ENCODE results near the gene FOXK1.

Gene FOXK1

GRCh38 chr7:4766666-4767519 lies 84.8 kb downstream of the FOXK1 start:
- DNase-seq: no peak

GRCh38 chr7:4768597-4769569 lies 86.8 kb downstream of the FOXK1 start:
- no peak for DNase-seq

GRCh38 chr7:4769761-4770160 lies 87.7 kb downstream of the FOXK1 start:
- no peak for DNase-seq

GRCh38 chr7:4770886-4771285 lies 88.8 kb downstream of the FOXK1 start:
- DNase-seq: no peak

GRCh38 chr7:4771737-4772136 lies 89.6 kb downstream of the FOXK1 start:
- DNase-seq: no peak

GRCh38 chr7:4772306-4772705 lies 90.2 kb downstream of the FOXK1 start:
- DNase-seq: no peak

GRCh38 chr7:4774007-4774406 lies 91.9 kb downstream of the FOXK1 start:
- DNase-seq: no peak

GRCh38 chr7:4774658-4775249 lies 92.7 kb downstream of the FOXK1 start:
- peak; percentile 19 for DNase-seq

- DNase-seq: peak; percentile 95
Measured at GRCh38 chr7:4775250-4775847, 93.3 kb downstream of the FOXK1 start, which contains the start of gene AP5Z1. TSS of gene AP5Z1 (plus strand) at chr7:4775623. CDS start at chr7:4775716, 93 bp downstream.

- no peak for DNase-seq
Measured at GRCh38 chr7:4775848-4776623, 93.9 kb downstream of the FOXK1 start.

- DNase-seq: no peak
Measured at GRCh38 chr7:4779118-4779517, 97.0 kb downstream of the FOXK1 start.

GRCh38 chr7:4781366-4782069 lies 99.4 kb downstream of the FOXK1 start:
- DNase-seq: no peak

GRCh38 chr7:4782333-4783291 lies 100.5 kb downstream of the FOXK1 start:
- DNase-seq: no peak

- DNase-seq: no peak
Measured at GRCh38 chr7:4783292-4783652, 101.2 kb downstream of the FOXK1 start.

- DNase-seq: no peak
Measured at GRCh38 chr7:4783762-4784351, 101.8 kb downstream of the FOXK1 start.

- no peak for DNase-seq
Measured at GRCh38 chr7:4784799-4785198, 102.7 kb downstream of the FOXK1 start.

GRCh38 chr7:4785371-4785770 lies 103.3 kb downstream of the FOXK1 start:
- DNase-seq: no peak

- DNase-seq: no peak
Measured at GRCh38 chr7:4786015-4786414, 103.9 kb downstream of the FOXK1 start.

GRCh38 chr7:4787541-4787940 lies 105.4 kb downstream of the FOXK1 start:
- no peak for DNase-seq
